Lower leg skin (tissue), 4 donors: ENCODE data around the gene SLC17A2. TPM values are rescaled to one million over a fixed set of nuclear protein-coding genes. Genes with fewer than 3 reads are reported as not detected.

Experiments
- DNase-seq, 2 donors: peaks; one replicate each; pipeline ENCODE4 v3.0.0-alpha.2; 2019; ENCODE audit warnings: low spot score in 2 of 2
- H3K4me3 ChIP-seq: fragments of 200-600 bp; sonication (generic); 2 replicates; pipeline ENCODE4 v1.5.1; 2017; ENCODE audit warnings: mild to moderate bottlenecking, low read depth; ENCODE audit not compliant: poor library complexity, severe bottlenecking
- POLR2A ChIP-seq, 2 donors: fragments of 450-650 bp; IDR thresholded peaks; one replicate each; pipeline ENCODE4 v1.6.1; 2016 to 2017; ENCODE audit warnings: antibody characterized with exemption in 2 of 2, mild to moderate bottlenecking in 1 of 2, moderate library complexity in 1 of 2
- WGBS, 2 donors: methylation state at CpG; one replicate each; pipeline ENCODE4 v1.1.5; 2018; 5-methylcytosine and 5-hydroxymethylcytosine counted together
- intact Hi-C: fragments of 100-400 bp; cut with DNase I; formaldehyde crosslinking; loops from one replicate; pipeline ENCODE4 v1.15.0; 2023; ENCODE audit warnings: low total_unique reads
- total RNA-seq, 4 donors: library from RNA; depleted of rRNA; stranded (reverse); fragments of >200 nt; gene quantifications; one replicate each; pipeline ENCODE4 v1.1.0, GENCODE V29; 2016
- TF ChIP-seq, protein P1 (sequence below), 3 donors: fragments of 450-650 bp; IDR thresholded peaks; one replicate each; pipeline ENCODE4 v1.5.1; 2016; ENCODE audit warnings: antibody characterized with exemption in 3 of 3, mild to moderate bottlenecking in 3 of 3, moderate library complexity in 2 of 3

Gene SLC17A2
- total RNA-seq, 4 donors from 2014 or later, result not detected

DNA sequence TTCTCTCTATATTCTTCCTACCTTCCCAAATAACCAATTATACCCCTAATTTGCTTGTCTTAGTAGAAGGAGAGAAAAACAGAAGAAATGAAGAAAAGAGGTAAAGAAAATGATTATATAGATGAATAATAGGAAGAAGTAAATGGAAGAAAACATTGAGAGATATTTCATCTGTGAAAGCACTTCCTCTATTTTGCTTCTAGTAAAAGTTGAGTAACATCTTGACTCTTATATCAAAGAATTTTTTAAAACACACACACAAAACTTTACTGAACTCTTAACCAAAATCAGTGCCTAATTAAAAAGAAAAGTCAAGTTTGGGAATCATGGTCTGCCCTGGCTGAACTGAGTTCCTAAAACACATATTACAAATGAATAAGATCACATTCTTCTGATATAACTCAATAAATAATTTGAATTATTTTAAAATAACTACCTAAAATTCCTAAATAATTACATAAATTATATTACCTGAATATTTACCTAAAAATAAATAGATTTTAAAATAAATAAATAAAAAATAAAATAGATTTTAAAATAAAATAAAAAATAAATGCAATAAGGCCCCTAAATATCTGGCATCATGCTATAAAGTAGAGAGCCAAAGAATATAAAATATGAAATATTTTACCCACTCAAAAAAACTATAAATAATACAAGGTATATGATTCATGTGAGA is 8.8 kb downstream of the SLC17A2 start:
- DNase-seq, result no peak
- intact Hi-C loops, result no loop called here
- TF ChIP-seq POLR2A (IDR thresholded peaks at IDR 0.05), result no peak
- TF ChIP-seq, protein P1, sequence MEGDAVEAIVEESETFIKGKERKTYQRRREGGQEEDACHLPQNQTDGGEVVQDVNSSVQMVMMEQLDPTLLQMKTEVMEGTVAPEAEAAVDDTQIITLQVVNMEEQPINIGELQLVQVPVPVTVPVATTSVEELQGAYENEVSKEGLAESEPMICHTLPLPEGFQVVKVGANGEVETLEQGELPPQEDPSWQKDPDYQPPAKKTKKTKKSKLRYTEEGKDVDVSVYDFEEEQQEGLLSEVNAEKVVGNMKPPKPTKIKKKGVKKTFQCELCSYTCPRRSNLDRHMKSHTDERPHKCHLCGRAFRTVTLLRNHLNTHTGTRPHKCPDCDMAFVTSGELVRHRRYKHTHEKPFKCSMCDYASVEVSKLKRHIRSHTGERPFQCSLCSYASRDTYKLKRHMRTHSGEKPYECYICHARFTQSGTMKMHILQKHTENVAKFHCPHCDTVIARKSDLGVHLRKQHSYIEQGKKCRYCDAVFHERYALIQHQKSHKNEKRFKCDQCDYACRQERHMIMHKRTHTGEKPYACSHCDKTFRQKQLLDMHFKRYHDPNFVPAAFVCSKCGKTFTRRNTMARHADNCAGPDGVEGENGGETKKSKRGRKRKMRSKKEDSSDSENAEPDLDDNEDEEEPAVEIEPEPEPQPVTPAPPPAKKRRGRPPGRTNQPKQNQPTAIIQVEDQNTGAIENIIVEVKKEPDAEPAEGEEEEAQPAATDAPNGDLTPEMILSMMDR (IDR thresholded peaks at IDR 0.05), result no peak
- no peak overlapping the region for H3K4me3 ChIP-seq

DNA sequence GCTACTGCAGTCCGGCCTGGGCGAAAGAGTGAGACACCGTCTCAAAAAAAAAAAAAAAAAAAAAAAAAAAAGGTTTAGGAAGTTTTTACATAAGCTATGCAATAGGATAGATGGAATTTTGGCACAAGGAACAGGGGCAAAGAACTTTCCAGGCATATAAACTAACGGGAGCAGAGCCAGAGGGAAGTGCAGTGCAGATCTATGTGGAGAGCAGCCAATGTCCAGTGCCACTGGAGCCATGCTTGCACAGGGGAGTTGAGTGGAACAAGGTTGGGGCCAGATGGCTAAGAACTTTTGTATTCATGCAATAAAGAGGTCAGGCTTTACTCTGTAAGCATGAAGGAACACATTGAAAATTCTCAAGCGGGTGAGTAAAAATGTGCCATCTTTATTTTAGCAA is 10.8 kb downstream of the SLC17A2 start:
- H3K4me3 ChIP-seq, result no peak overlapping the region
- intact Hi-C loops, result no loop called here
- no peak for DNase-seq
- no peak for TF ChIP-seq POLR2A (IDR thresholded peaks at IDR 0.05)
- TF ChIP-seq, protein P1 (IDR thresholded peaks at IDR 0.05), result no peak
- WGBS, 2 donors, result 84 to 93% methylated on average over 5 of the region's 5 CpGs

DNA sequence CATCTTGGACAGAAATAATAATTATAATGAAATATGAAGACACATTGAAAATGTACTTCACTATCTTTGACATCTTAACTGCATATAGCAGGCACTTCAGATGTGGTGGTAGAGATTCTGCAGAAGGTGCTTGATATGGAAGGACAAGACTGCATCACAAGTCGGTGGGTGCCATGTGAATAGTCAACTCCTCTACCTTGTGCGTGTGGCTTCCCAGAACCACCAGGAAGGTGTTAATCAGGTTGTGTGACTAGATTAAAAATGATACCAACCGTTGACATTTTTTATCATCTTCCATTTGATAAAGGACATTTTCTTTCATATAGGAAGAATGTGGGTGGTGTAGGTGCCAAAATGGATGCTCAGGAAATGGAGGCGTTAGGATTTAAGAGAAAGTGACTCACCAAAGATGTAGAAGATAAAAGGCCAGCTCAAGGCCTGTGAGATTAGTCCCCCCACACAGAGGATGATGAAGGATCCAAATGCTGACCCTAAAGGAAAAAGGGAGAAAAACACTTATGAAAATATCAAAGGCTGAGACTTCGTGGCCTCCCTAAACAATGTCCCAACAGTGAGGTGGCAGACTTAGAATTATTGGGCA is 12.3 kb downstream of the SLC17A2 start:
- DNase-seq, result no peak
- H3K4me3 ChIP-seq, result no peak overlapping the region
- intact Hi-C loops, result no loop called here
- TF ChIP-seq, protein P1 (IDR thresholded peaks at IDR 0.05), result no peak
- TF ChIP-seq POLR2A (IDR thresholded peaks at IDR 0.05), result no peak
- WGBS, 2 donors, result 72 to 73% methylated on average over 5 of the region's 5 CpGs

DNA sequence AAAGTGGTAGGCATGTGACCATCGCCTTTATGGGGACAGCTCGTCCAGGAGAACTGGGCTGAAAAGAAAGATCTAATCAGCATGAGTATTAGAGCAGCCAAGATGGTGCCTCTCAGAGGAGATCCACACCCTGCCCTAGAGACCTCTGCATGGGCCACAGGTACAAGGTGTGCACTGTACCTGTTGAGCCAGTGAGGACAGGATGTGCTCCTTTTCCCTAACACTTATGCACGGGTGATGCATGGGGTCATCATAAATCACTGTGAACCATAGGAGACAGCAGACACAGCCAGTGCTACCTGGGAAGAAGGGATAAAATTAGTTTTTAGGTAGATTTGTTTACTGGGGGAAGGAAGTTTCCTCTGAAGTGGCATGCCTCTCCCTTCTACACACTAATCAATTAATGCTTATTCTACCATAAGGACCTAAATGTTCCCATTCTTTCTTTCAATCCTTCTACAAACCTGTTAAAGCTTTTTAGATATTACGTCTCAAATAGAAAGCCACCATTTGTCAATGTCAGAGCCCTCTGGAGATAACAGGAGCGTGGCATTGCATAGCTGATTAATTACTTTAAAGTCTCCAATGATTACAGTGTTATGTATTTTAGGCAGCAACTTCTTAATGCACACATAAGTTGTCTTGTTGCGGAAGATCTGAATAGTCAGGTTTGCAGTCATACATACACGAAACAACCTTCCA is 13.6 kb downstream of the SLC17A2 start:
- WGBS, 2 donors, result 78 to 84% methylated on average over 7 of the region's 7 CpGs
- H3K4me3 ChIP-seq, result no peak overlapping the region
- no peak for DNase-seq
- intact Hi-C loops, result no loop called here
- TF ChIP-seq POLR2A (IDR thresholded peaks at IDR 0.05), result no peak
- TF ChIP-seq, protein P1 (IDR thresholded peaks at IDR 0.05), result no peak

DNA sequence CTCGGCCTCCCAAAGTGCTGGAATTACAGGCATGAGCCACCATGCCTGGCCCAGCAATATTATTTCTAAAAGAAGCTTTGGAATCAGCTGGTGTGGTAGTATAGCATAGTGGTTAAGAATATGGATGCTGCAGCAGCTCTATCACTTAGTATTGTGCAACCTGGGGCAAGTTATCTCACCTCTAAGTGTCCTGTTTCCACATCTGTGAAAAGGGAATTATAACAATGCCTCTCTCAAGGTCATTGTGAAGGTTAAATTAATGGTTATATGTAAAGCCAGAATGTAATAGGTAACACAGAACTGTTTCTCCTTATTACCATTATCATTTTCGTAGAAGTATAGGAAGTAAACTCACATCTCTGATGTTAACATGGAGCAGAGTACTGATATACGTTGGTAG is 14.2 kb downstream of the SLC17A2 start:
- H3K4me3 ChIP-seq, result no peak overlapping the region
- intact Hi-C loops, result no loop called here
- TF ChIP-seq, protein P1 (IDR thresholded peaks at IDR 0.05), result no peak
- TF ChIP-seq POLR2A (IDR thresholded peaks at IDR 0.05), result no peak
- no peak for DNase-seq
- WGBS, 2 donors, result 79 to 83% methylated on average over 3 of the region's 3 CpGs
